Measurements from ENCODE around the gene TMED9. TPM values are rescaled to one million over a fixed set of nuclear protein-coding genes. Genes with fewer than 3 reads are reported as not detected.

Gene TMED9
- 10 to 100 TPM; 24.3 to 67.2 (median 37.3) TPM for total RNA-seq

DNA sequence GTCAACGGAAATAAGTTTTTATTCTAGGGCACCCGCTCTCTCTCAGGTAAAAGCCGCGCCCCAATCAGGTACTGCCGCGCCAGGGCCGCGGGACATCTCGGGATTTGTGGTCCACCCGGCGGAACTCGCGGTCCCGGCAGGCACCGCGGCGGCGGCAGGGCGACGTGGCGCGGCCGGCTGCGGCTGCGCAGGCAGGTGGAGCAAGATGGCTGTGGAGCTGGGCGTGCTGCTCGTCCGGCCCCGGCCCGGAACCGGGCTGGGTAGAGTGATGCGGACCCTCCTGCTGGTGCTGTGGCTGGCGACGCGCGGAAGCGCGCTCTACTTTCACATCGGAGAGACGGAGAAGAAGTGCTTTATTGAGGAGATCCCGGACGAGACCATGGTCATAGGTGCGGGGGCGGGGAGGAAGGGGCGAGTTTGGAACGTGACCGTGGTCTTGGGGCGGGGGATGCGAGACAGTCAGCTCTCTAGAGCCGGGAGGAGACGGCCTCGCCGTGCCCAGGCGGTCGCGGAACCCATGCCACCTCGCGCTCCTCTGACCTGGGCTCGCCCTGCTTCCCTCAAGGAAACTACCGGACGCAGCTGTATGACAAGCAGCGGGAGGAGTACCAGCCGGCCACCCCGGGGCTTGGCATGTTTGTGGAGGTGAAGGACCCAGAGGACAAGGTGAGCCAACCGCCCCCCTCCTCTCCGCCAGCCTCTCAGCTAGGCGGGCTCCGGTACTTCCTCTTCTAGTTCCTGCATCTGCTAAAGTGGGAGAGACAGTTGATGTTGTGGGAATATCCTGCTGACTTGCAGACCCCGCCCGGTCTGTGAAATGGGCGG, at the start of gene TMED9:
Gene TMED9, plus strand, starts transcription at position 194 of the 825 bp plus-strand sequence. Its CDS starts 12 bp downstream, at position 206.
- peaks cover 11 to 15% of the 10 kb centered on the region in 2 donors for H3K4me1 ChIP-seq
- peaks cover 0 to 35% of the 10 kb centered on the region in 2 donors for H3K36me3 ChIP-seq
- intact Hi-C loops (cut with DNase I; ENCODE audit: low total_unique reads), result loop anchor here (1.0 to 10.0 kb wide), 3 partner anchors 38 to 563 kb away; partner anchors contain the start of genes DDX41, FAM193B and NHP2
- H3K4me3 ChIP-seq, result peak within 1 kb of the TSS; percentile 86 to 98 (median 94)
- ATAC-seq, result peak; percentile 88 to 97
- in situ Hi-C loops (cut with MboI; ENCODE audit: low sequenced_read_pairs in 4 of 4), result no loop called here
- H3K27ac ChIP-seq, result peak within 1 kb of the TSS; percentile 79 to 90 (median 86)
- H3K9me3 ChIP-seq, result no peaks in the 10 kb centered on the region
- TF ChIP-seq, protein P1, sequence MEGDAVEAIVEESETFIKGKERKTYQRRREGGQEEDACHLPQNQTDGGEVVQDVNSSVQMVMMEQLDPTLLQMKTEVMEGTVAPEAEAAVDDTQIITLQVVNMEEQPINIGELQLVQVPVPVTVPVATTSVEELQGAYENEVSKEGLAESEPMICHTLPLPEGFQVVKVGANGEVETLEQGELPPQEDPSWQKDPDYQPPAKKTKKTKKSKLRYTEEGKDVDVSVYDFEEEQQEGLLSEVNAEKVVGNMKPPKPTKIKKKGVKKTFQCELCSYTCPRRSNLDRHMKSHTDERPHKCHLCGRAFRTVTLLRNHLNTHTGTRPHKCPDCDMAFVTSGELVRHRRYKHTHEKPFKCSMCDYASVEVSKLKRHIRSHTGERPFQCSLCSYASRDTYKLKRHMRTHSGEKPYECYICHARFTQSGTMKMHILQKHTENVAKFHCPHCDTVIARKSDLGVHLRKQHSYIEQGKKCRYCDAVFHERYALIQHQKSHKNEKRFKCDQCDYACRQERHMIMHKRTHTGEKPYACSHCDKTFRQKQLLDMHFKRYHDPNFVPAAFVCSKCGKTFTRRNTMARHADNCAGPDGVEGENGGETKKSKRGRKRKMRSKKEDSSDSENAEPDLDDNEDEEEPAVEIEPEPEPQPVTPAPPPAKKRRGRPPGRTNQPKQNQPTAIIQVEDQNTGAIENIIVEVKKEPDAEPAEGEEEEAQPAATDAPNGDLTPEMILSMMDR (IDR thresholded peaks at IDR 0.05 in 4 of 5, conservative IDR thresholded peaks at IDR 0.05 in 1 of 5), result peak in 2 of 5 experiments; percentile 21 to 36
- TF ChIP-seq POLR2A (IDR thresholded peaks at IDR 0.05), result peak; percentile 80 to 93
- peaks cover 0 to 4% (median 0%) of the 10 kb centered on the region in 3 donors for H3K27me3 ChIP-seq
- peak; percentile 71 to 80 for DNase-seq

DNA sequence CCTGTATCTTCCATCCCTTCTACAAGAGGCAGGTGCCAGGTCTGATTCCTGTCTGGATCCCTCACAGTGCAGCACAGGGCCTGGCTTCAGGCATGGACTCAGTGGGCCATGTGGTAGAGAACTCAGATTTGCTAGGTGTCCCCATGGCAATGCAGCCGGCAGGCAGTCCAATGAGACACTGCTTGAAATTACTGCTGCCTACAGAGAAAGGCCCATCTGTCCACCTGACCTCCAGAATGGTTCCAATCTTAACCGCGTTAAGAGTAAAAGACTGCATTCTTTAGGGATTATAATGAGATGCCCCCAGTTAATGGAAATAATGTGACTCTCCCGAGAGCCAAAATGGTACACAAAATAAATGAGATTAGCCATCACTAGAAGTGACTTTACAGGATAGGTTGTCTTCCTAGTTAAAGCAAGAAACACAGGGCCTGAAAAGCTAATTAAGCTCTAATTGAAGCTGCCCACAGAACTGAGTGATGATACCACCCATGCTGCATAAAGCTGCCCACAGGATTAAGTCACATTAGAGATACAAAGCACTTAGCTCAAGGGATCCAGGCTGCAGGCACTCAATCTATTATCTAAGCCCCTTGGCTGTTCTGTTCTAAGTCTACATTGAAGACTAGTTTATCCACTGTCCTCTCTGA, 49.1 kb upstream of the TMED9 start:
- H3K9me3 ChIP-seq, result no peaks in the 10 kb centered on the region
- intact Hi-C loops (cut with DNase I; ENCODE audit: low total_unique reads), result loop anchor here (10.0 kb wide), 1 partner anchor 1158 kb away; the partner anchor contains the start of genes HIGD2A and NOP16
- H3K27ac ChIP-seq, result peak overlapping the region; percentile 94 to 96 (median 95)
- peaks cover 71 to 86% of the 10 kb centered on the region in 2 donors for H3K4me1 ChIP-seq
- H3K4me3 ChIP-seq, result no peak overlapping the region
- no peak for TF ChIP-seq POLR2A (IDR thresholded peaks at IDR 0.05)
- TF ChIP-seq, protein P1 (IDR thresholded peaks at IDR 0.05 in 4 of 5, conservative IDR thresholded peaks at IDR 0.05 in 1 of 5), result no peak
- DNase-seq (no peak), ATAC-seq (no peak)
- H3K27me3 ChIP-seq, result no peaks in the 10 kb centered on the region
- no peaks in the 10 kb centered on the region for H3K36me3 ChIP-seq
- in situ Hi-C loops (cut with MboI; ENCODE audit: low sequenced_read_pairs in 4 of 4), result no loop called here

GRCh38 chr5:177545487-177546257, 46.3 kb upstream of the TMED9 start:
- peak; percentile 83 to 92 for DNase-seq
- Histone ChIP-seq H3K4me1 (peaks cover 66 to 83% of the 10 kb centered on the region in 2 donors), H3K27ac (peak overlapping the region; percentile 94 to 96 (median 95)), H3K36me3 (no peaks in the 10 kb centered on the region), H3K9me3 (no peaks in the 10 kb centered on the region), H3K4me3 (peak overlapping the region in 2 of 4 donors; percentile 10 to 35), H3K27me3 (no peaks in the 10 kb centered on the region)
- intact Hi-C loops (cut with DNase I; ENCODE audit: low total_unique reads), result loop anchor here (1.0 to 10.0 kb wide), 2 partner anchors 48 to 1161 kb away; partner anchors contain the start of genes HIGD2A, NOP16 and PDLIM7
- TF ChIP-seq, protein P1 (IDR thresholded peaks at IDR 0.05 in 4 of 5, conservative IDR thresholded peaks at IDR 0.05 in 1 of 5), result no peak
- TF ChIP-seq POLR2A (IDR thresholded peaks at IDR 0.05), result no peak
- in situ Hi-C loops (cut with MboI; ENCODE audit: low sequenced_read_pairs in 4 of 4), result no loop called here
- ATAC-seq, result peak; percentile 86 to 91

- Histone ChIP-seq H3K4me1 (peaks cover 66 to 79% of the 10 kb centered on the region in 2 donors), H3K9me3 (no peaks in the 10 kb centered on the region), H3K4me3 (peak overlapping the region in 2 of 4 donors; percentile 10 to 35), H3K27ac (peak overlapping the region; percentile 94 to 96 (median 95)), H3K27me3 (no peaks in the 10 kb centered on the region), H3K36me3 (no peaks in the 10 kb centered on the region)
- intact Hi-C loops (cut with DNase I; ENCODE audit: low total_unique reads), result loop anchor here (1.0 to 10.0 kb wide), 2 partner anchors 49 to 1161 kb away; partner anchors contain the start of genes HIGD2A, NOP16 and PDLIM7
- ATAC-seq, result peak; percentile 68 to 77
- TF ChIP-seq POLR2A (IDR thresholded peaks at IDR 0.05), result peak in 1 of 2 donors; percentile 20
- TF ChIP-seq, protein P1 (IDR thresholded peaks at IDR 0.05 in 4 of 5, conservative IDR thresholded peaks at IDR 0.05 in 1 of 5), result no peak
- in situ Hi-C loops (cut with MboI; ENCODE audit: low sequenced_read_pairs in 4 of 4), result no loop called here
- DNase-seq, result peak; percentile 52 to 81
Observed at GRCh38 chr5:177546258-177546741, 45.7 kb upstream of the TMED9 start.
